ENCODE measurements around the gene TSPAN11.

Gene TSPAN11

DNA sequence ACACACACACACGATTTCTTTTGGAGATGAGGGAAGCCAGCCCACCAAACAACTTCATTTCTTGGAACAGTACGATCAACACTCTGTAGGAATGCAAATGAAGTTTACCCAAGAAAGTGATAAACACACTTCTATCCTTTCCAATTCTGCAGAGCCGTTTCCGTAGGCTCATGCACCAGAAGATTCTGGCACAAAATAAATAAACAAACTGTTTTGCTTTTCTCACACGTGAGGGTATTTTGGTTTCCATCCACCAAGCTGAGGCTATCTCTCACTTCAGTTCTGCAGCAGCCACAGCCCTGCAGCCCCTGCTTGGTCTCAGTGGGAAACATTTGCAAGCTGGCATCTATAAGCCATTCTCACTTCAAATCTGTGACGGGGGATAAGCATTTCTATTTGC lies 15.3 kb upstream of the TSPAN11 start:
- no peak for DNase-seq (ENCODE audit: low spot score)

DNA sequence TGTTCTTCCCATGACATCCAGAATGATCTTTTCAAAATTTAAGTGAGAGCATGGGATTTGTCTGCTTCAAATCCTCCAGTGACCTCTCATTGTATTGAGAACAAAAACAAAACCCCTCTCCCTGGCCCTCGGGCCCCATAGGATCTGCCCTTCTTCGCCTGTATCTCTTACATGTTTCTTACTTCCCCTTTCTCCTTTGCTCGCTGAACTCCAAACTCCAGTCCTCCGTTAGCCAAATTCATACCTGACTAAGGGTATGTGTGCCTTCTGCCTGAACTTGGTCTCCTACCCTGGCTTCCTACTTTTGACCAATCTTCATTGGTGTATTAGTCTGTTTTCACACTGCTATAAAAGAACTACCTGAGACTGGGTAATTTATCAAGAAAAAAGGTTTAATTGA lies 13.2 kb upstream of the TSPAN11 start:
- no peak for DNase-seq (ENCODE audit: low spot score)

DNA sequence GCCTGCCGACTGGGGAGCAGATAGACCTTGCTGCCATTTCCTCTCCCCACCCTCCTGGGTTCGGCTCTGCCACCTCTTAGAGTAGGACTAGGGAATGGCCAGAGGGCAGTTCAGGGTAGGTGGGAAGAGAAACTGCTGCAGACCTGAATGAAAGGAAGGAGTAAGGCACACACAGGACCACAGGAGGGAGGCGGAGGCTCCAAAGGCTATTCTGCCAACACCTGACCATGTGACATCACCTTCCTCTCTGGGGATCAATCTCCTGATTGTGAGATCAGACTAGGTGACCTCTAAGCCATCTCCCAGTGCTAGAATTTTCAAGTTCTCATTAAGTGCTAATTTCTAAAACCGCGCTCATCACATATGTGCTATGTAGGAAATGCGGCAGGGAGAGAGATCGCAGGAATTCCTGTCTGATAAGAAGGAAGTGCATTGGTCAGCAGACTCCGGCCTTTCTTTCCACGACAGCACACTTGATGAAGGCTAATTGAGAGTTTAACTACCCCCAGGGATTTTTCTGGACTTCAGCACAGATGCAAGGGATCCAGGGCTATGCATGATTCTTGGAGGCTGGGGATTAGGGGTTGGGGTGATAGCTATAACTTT lies 11.5 kb upstream of the TSPAN11 start:
- no peak for DNase-seq (ENCODE audit: low spot score)

DNA sequence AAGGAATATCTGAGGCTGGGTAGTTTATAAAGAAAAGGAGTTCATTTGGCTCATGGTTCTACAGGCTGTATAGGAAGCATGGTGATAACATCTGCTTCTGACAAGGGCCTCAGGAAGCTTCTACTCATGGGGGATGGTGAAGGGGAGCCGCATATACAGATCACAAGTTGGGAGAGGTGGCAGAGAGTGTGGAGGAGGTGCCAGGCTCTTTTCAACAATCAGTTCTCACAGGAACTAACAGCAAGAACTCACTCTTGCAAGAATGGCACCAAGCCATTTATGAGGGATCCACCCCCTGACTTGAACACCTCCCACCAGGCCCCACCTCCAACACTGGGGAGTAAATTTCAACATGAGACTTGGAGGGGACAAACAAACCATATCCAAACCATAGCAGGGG lies 3.5 kb upstream of the TSPAN11 start:
- DNase-seq (ENCODE audit: low spot score): no peak

DNA sequence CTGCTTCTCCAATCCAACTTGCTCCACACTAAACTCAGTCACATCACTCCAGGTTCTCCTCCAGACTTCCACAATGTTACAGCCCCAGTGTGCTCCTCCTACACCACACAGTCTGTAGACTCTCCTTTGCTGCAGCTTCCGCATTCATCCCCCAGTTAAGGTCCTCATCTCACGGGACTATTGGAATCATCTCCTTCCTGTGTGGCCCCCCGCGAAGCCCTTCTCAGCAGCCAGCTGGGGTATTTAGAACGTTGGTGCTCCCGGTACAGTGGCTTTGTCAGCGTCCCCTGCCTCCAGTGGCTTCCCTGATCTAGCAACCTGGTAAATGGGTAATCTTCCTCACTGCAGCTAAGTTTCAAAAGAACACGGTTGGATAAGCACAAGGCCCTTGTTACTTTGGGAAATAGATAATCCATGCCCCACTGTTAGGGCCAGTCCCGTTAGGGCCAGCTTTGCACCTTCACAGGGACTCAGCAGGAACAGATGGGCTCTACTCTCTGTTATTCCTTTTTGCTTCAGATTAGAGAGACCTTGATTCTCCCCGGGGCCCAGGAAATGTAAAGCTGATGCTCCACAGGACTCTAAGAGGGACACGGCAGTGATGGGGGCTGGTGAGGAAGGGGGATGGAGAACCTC lies 823 bp upstream of the TSPAN11 start:
- DNase-seq (ENCODE audit: low spot score): no peak

DNA sequence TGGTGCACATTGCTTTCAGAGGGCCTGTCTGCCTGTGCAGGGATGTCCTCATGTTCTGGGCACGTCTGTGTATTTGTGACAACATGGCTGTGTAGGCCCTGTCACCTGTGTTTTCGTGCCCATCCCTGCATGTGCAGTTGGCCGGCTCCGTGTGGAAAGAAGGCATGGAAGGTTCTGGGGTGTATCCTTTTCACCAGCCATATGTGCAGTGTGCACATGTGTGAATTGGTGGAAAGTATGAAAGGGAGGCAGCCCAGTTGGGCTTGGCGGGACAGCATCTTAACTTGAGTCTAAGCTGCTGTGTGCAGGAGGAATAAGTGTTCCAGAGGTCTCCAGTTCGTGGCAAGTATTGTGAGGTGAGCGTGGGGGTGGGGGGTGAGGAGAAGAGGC lies 669 bp downstream of the TSPAN11 start:
- no peak for DNase-seq (ENCODE audit: low spot score)

DNA sequence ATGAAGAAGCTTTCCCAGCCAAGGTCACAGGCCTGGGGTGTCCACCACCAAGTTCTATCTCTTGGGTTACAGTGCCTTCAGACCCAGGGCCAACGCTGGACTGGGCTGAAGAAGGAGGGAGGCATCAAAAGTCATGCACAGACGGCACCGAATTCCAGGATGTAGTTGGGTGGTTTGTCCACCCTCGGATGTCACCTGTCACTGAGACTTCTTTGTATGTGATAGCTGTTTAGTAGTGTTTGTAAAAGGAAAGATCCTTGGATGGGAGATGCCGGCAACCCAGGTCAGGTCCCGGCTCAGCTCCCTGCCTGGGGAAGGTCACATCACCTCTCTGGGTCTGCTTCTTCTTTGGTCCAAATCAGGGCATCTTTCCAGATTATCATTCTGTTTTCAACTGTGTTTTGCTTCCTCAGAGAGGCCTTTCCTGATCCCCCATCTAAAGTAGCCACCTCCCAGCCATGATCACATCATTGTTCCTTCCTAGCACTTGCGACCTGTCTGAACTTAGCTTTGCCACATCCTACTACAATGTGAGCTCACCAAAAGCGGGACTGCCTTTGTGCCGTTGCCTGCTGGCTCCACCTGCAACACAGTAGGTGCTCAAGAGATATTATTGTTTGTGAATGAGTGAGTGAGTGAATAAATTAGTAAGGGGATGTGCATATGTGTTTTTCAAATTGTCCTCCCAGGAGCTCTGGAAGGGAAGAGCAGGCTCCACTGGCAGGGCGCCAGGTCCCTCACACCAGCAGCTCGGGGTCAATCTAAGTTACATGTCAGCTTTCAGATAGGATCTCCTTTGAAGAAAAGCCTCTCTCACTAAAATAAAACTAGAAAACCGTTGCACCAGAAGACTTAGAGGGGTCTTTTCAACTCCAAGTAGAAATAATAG lies 2.1 kb downstream of the TSPAN11 start:
- DNase-seq (ENCODE audit: low spot score): no peak

DNA sequence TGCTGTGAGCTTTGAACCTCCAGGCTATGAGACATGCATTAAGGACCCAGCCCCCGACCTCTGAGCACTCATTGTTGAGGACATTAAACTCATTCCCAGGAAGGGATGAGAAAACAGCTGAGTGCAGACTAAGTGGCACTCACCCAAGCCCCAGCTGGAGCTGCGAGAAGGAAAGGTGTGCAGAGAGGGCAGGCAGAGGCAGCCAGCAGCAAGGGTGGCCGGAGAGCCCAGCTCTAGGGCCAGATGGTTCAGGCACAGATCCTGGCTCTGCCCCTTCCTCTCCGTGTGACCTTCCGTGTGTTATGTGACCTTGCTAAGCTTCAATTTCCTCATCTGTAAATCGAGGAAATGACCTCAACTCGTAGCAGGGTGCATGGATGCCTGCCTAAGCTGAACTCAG lies 3.7 kb downstream of the TSPAN11 start:
- DNase-seq (ENCODE audit: low spot score): no peak

DNA sequence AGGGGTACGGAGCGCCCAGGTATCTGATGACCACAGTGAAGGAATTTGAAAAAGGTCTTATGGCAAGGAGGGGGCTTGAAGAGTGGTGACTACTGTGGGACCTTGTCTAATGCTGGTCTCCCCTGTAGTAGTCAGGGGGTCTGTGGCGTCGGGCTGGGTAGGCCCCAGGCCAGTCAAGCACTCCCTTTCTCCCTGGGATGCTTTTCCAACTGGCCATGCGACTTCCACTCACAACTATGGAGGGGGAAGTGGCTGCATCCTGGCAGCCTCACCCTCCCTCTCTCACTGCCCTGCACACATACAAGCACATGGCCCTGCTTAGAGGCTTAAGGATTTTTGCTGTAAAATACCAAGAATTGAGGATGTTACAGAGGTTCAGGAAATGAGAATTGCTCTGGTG lies 4.1 kb downstream of the TSPAN11 start:
- no peak for DNase-seq (ENCODE audit: low spot score)

DNA sequence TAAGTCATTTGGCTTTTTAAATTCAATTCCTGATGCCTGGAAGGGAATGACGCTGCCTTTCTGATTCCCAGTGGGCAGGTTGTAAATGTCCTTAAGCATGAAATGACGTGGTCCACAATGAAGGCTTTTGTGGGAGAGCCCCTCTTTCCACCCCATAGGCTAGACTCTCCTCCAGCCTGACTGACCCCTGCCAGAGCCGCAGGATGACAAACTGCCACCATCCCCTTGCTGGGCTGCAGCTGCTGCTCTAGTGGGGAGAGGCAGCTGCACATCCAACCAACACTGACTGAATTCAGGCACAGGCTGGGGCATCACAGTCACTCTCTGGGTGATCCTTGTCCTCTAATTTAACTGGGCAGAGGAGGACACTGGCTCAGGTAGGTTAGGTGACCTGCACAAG lies 6.3 kb downstream of the TSPAN11 start:
- DNase-seq (ENCODE audit: low spot score): no peak

DNA sequence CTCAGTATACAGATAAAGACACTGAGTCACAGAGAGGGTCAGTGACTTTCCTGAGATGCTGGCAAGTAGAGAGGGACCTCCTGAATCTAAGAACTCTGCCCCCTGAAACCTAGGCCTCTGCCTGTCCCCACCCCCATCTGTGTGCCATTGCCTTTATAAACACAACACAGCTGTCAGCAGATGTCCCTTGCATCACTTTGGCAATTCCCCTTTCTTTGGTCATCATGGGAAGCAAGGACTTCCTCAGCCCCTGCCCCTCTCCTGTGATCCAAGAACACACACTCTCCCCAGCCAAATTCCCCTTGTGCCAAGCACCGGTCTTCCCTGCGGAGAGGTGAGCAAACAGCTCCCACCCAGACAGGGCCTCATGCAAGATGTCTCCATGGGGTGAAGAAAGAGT lies 8.3 kb downstream of the TSPAN11 start:
- DNase-seq (ENCODE audit: low spot score): no peak

DNA sequence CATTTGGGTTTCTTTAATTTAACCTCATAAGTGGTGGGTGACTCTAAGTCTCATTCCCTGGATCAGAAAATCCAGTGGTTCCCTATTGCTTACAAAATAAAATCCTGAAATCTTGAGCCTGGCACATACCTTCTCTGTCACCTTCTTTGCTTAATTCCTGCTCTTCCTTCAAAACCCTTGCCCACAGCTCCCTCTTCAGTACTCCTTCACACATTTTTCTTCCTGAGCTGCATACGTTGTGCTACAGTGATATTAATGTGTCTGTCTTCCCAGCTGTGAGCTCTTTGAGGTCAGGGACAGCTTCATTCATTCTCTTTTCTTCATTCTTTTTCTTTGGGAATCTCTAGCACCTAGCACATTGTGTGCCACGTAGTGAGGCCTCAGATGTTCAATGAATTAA lies 9.5 kb downstream of the TSPAN11 start:
- no peak for DNase-seq (ENCODE audit: low spot score)

DNA sequence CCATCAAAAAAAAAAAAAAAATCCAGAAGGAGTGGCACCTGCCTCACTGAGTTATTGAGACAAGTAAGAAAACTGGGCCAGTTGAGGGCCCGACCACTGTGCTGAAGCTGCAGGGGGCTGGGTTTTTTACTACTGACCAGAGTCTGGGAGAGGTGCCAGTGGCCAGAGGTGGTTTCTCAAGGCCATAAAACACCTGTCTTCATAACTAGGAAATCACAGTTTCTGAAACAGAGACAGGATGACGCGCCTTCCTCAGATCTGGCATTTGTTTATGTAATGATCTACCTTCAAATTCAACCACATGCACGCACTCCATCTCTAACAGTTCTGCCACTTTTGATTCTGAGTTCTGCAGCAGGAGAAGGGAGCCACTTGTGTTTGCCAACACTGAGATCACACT lies 12.7 kb downstream of the TSPAN11 start:
- DNase-seq (ENCODE audit: low spot score): no peak

DNA sequence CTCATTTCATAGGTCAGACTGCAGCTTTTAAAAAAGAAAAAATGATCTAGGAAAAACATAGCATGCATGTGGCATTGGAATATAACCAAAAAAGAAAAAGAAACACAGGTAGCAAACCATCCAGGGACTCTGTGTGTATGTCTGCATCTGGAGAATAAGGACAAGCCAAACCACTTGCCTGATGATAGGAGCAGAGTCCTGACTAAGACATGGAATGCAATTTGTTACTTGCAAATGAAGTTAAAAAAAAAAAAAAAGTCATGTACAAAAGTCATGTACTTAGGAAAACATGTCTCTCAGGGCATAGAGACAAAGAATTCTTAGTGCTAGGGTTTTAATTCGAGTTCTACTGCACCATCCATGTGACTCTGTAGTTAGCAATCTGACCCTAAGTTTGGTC lies 15.9 kb downstream of the TSPAN11 start:
- DNase-seq (ENCODE audit: low spot score): no peak

DNA sequence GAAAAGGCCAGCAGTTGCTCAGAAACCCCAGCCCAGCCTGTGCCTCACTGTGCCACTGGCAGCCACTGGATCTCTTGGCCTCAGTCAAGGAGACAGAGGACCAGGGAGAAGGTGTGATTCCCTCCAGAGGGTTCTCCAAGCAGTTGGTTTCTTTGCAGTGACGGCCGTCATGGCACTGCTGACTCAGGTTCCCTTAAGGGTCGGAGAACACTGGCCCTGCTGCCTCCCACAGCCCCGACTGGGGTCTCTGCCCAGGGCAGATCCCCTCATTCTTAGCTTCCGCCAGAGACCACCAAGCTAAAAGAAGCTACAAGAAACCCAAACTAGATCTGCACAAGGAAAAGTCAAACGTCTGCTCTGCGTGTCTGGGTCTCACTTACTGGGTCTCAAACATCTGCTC lies 16.4 kb downstream of the TSPAN11 start:
- no peak for DNase-seq (ENCODE audit: low spot score)

DNA sequence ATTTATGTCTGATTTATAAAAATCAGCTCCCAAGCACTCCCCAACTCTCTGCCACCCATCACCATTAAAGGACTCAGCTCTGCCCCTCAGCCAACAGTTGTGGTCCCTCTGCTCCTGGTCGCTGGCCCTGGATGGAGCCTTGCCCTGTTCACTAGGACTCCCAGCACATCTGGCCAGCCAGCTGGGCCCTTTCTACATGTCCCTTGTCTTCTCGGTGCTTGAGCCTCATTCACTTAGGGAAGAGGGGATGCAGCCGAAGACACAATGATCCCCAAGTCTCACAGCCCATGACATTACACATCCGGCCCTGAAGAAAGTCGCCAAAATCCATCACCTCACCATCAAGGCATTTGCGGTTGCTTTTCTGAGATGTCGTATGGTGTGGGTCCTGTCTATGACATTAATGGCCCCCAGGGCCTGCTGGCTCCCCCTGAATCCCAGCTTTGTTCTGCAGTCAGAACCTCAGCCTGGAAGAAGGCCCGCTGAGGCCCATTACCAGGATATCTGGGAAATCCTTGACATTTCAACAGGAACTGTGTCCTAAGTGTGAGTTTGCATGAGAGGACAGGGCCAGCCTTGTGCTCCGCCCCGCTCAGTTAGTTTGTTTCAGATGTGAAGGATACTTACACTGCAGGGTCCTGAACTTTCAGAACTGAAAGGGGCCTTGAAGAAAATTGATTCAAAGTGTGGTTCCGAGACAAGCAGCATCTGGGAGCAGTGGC lies 19.1 kb downstream of the TSPAN11 start:
- no peak for DNase-seq (ENCODE audit: low spot score)

DNA sequence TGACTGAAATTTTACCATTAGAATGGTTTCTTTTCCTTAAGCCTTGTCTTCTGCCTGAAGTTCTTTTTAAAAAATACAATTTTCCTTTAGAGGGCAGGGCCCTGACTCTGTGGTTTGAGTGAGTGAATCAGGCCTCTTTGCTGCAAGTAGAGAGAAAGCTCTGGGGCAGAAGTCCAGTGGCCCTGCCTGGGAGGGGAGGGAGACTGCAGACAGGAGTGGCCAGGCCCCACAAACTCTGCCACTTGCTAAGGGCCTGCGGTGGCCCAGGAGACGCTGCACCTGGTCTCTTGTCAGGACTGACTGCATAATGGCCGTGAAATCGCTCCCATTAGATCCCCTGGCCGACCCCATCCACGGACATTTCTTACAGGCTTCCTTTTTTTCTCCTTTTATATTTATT lies 25.5 kb downstream of the TSPAN11 start:
- DNase-seq (ENCODE audit: low spot score): no peak

DNA sequence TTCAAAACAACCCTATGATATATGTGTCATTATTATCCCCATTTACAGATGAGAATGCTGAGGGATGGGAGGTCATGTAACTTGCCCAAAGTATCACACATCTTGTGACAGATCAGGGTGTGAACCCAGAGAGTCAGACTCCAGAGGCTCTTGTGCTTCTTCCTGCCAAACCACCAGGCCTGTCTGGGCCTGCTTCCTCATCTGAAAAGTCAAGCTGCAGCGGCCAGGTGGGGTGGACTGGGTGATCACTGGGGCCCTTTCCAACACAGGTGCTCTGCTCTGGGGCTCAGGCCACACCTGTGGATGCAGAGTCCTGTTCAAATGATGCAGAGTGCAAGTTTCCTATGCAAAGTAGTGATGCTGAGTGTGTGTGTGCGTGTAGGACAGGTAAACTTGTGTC lies 26.7 kb downstream of the TSPAN11 start:
- DNase-seq (ENCODE audit: low spot score): no peak

DNA sequence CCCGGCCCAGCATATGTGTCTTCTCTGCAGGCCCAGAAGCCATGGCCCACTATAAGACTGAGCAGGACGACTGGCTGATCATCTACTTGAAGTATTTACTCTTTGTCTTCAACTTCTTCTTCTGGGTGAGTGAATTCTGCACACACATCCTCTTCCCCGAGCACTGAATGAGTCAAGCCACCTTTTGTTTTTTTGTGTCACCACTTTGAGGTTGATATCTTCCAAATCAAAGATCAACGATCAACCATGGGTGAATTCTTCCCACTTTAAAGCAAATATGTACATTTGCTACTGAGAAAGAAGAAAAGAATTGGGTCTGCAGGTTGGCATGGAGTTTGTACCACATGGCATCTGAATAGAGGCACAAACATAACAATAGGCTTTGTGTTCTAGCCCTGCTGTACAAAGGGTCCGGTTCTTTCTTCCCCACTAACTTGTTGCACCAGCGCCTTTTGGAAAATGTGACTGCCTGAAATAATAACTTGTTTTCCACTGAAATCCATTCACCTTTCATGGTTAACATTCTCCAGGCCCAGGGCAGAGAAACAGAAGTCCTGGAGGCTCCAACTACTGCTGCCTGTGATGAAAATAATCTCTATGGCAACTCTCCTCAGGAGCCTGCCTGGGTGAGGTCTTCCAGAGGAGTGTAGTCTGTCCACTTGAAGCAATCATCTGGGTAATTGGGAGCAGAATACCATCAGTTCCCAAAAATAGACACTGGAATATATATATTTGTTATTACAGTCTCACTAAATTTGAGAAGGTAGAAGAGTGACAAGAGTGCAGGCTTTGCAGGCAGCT lies 27.6 kb downstream of the TSPAN11 start:
- DNase-seq (ENCODE audit: low spot score): peak; percentile 82

DNA sequence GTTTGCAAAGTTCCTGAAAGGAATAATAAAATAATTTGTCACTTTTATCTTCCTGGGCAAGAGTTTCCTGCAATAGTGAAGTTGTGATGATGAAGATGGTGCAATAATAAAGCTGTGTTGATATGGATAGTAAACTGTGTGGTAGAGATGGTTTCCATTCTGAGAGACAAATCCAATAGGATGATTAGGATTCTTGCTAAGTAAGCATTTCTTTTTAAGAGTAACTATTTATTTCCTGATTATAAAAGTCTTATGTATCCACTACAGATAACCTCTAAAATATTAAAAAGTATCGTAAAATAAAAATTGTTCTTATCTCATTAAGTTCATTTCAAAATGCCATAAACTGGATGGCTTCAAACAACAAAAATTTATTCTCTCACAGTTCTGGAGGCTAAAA lies 28.7 kb downstream of the TSPAN11 start:
- DNase-seq (ENCODE audit: low spot score): no peak

DNA sequence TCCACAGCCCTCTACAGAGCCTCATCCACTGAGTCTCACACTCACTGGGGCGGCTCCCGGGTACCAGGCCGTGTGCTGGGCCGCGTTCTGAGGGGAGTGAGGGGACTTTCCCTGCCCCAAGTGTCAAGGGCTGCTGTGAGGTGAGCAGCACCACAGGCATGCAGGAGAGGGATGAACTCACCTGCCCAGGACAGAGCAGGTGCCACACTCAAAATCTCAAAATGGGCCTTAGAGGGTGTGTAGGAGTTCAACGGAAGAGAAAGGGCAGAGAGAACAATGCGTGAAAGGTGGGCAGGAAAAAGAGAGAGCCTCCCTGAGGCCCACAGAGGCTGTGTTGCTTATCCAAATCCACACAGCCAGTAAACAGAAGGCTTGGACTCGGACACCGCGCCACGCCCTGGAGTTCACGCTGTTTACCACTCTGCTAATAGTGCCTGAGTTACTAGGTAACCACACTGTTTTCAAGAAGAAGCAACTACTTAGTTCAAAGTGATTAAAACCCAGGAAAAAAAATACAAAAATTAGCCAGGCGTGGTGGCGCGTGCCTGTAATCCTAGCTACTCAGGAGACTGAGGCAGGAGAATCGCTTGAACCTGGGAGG lies 32.7 kb downstream of the TSPAN11 start:
- DNase-seq (ENCODE audit: low spot score): no peak
